PFSK-1 (cell line): ENCODE results near the gene PKP2.

ENCODE experiments used
- FOXP2 ChIP-seq: optimal IDR thresholded peaks from 2 replicates; pipeline ENCODE3; 2011; ENCODE audit warnings: borderline replicate concordance, control low read depth, inconsistent platforms; ENCODE audit not compliant: insufficient read depth; ENCODE audit errors: extremely low read length, extremely low read depth
- POLR2AphosphoS5 ChIP-seq: IDR thresholded peaks from 2 replicates; pipeline ENCODE4 v1.6.1; 2012; ENCODE audit warnings: low read depth, mild to moderate bottlenecking, control low read depth, low read length, moderate library complexity
- REST ChIP-seq, 2 experiments: IDR thresholded peaks; 2 replicates each; pipeline versions ENCODE4 v1.6.1 to v1.8.0; 2011 to 2012; ENCODE audit warnings: low read depth in 2 of 2, low read length in 2 of 2, control low read depth in 1 of 2, inconsistent platforms in 1 of 2, mild to moderate bottlenecking in 1 of 2, moderate library complexity in 1 of 2; ENCODE audit not compliant: insufficient read depth in 1 of 2
- SIN3A ChIP-seq: IDR thresholded peaks from 2 replicates; pipeline ENCODE4 v1.6.1; 2012; ENCODE audit warnings: mild to moderate bottlenecking, low read length, moderate library complexity, borderline replicate concordance; ENCODE audit not compliant: insufficient read depth
- TAF1 ChIP-seq: IDR thresholded peaks from 2 replicates; pipeline ENCODE4 v1.6.1; 2012; ENCODE audit warnings: low read length, control low read depth, borderline replicate concordance; ENCODE audit not compliant: insufficient read depth

Gene PKP2

GRCh38 chr12:32897687-32898573 lies 1.4 kb upstream of the PKP2 start:
- TF ChIP-seq REST (IDR thresholded peaks at IDR 0.05; ENCODE audit: insufficient read depth in 1 of 2, low read depth in 2 of 2, low read length in 2 of 2) (no peak), TAF1 (no peak), POLR2AphosphoS5 (no peak), SIN3A (no peak), FOXP2 (no peak)

- TF ChIP-seq POLR2AphosphoS5 (no peak), REST (IDR thresholded peaks at IDR 0.05; ENCODE audit: insufficient read depth in 1 of 2, low read depth in 2 of 2, low read length in 2 of 2) (no peak), FOXP2 (no peak), TAF1 (no peak), SIN3A (no peak)
Measured at GRCh38 chr12:32897281-32897610, 669 bp upstream of the PKP2 start.

GRCh38 chr12:32895688-32896431 lies 717 bp downstream of the PKP2 start:
- TF ChIP-seq REST (IDR thresholded peaks at IDR 0.05; ENCODE audit: insufficient read depth in 1 of 2, low read depth in 2 of 2, low read length in 2 of 2): no peak
- TF ChIP-seq POLR2AphosphoS5: no peak
- no peak for TF ChIP-seq FOXP2
- TF ChIP-seq TAF1: no peak
- TF ChIP-seq SIN3A: no peak

- no peak for TF ChIP-seq SIN3A
- TF ChIP-seq POLR2AphosphoS5: no peak
- TF ChIP-seq TAF1: no peak
- TF ChIP-seq FOXP2: no peak
- no peak for TF ChIP-seq REST (IDR thresholded peaks at IDR 0.05; ENCODE audit: insufficient read depth in 1 of 2, low read depth in 2 of 2, low read length in 2 of 2)
Measured at GRCh38 chr12:32894566-32894965, 2.0 kb downstream of the PKP2 start.
